Measurements from ENCODE around the gene GAN.

The GAN gene

GRCh38 chr16:81275064-81275532 lies 39.7 kb upstream of the GAN start:
- Histone ChIP-seq H3F3A (ENCODE audit: control insufficient read depth, insufficient read depth) (no peaks in the 10 kb centered on the region), H4K20me1 (ENCODE audit: control insufficient read depth, insufficient read depth, low read depth, low read length) (no peaks in the 10 kb centered on the region), H3K4me2 (ENCODE audit: low read length) (no peak overlapping the region), H3K9me3 (ENCODE audit: control insufficient read depth, insufficient read depth, low read length) (no peaks in the 10 kb centered on the region), H3K9me2 (replicated peaks; ENCODE audit: control insufficient read depth, low read length) (no peaks in the 10 kb centered on the region), H3K4me1 (ENCODE audit: control insufficient read depth, low read length) (no peaks in the 10 kb centered on the region), H3K79me2 (ENCODE audit: control insufficient read depth, low read length) (no peaks in the 10 kb centered on the region), H3K36me3 (ENCODE audit: control insufficient read depth, low read length) (no peaks in the 10 kb centered on the region), H3K27ac (ENCODE audit: low read depth, low read length) (no peak overlapping the region), H3K27me3 (ENCODE audit: control insufficient read depth, low read length) (no peaks in the 10 kb centered on the region), H3K4me3 (ENCODE audit: low read length) (no peak overlapping the region)
- TF ChIP-seq, protein P1, sequence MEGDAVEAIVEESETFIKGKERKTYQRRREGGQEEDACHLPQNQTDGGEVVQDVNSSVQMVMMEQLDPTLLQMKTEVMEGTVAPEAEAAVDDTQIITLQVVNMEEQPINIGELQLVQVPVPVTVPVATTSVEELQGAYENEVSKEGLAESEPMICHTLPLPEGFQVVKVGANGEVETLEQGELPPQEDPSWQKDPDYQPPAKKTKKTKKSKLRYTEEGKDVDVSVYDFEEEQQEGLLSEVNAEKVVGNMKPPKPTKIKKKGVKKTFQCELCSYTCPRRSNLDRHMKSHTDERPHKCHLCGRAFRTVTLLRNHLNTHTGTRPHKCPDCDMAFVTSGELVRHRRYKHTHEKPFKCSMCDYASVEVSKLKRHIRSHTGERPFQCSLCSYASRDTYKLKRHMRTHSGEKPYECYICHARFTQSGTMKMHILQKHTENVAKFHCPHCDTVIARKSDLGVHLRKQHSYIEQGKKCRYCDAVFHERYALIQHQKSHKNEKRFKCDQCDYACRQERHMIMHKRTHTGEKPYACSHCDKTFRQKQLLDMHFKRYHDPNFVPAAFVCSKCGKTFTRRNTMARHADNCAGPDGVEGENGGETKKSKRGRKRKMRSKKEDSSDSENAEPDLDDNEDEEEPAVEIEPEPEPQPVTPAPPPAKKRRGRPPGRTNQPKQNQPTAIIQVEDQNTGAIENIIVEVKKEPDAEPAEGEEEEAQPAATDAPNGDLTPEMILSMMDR (IDR thresholded peaks at IDR 0.05; ENCODE audit: low read depth, low read length, poor library complexity, severe bottlenecking) = no peak
- no peak for TF ChIP-seq EZH2phosphoT487 (IDR thresholded peaks at IDR 0.05; ENCODE audit: borderline replicate concordance, low read length)

DNA sequence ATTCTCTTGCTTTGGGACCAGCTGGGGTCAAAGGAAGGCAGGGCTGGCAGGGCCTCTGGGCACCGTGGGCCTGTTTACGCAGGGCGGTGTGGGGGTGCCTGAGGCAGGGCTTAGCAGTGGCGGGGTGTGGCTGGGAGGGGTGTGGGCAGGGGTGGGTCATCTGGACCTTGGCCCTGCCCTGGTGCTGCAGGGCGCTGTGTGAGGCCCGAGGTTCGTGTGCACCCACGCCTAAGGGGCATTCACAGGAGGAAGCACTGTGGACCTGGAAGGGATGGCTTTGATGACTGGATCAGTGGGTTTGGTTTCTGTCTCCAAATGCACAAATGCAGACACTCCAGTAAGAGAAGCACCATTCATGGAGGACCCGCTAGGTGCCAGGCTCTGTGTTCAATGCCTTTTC lies 39.0 kb upstream of the GAN start:
- Histone ChIP-seq H3K27me3 (ENCODE audit: control insufficient read depth, low read length) (no peaks in the 10 kb centered on the region), H3K4me1 (ENCODE audit: control insufficient read depth, low read length) (no peaks in the 10 kb centered on the region), H4K20me1 (ENCODE audit: control insufficient read depth, insufficient read depth, low read depth, low read length) (no peaks in the 10 kb centered on the region), H3K36me3 (ENCODE audit: control insufficient read depth, low read length) (no peaks in the 10 kb centered on the region), H3K9me3 (ENCODE audit: control insufficient read depth, insufficient read depth, low read length) (no peaks in the 10 kb centered on the region), H3K79me2 (ENCODE audit: control insufficient read depth, low read length) (no peaks in the 10 kb centered on the region), H3K4me3 (ENCODE audit: low read length) (no peak overlapping the region), H3K4me2 (ENCODE audit: low read length) (no peak overlapping the region), H3F3A (ENCODE audit: control insufficient read depth, insufficient read depth) (no peaks in the 10 kb centered on the region), H3K9me2 (replicated peaks; ENCODE audit: control insufficient read depth, low read length) (no peaks in the 10 kb centered on the region), H3K27ac (ENCODE audit: low read depth, low read length) (no peak overlapping the region)
- TF ChIP-seq EZH2phosphoT487 (IDR thresholded peaks at IDR 0.05; ENCODE audit: borderline replicate concordance, low read length) = no peak
- TF ChIP-seq, protein P1 (IDR thresholded peaks at IDR 0.05; ENCODE audit: low read depth, low read length, poor library complexity, severe bottlenecking) = no peak

GRCh38 chr16:81276323-81276722 lies 38.4 kb upstream of the GAN start:
- no peaks in the 10 kb centered on the region for H3K9me3 ChIP-seq (ENCODE audit: control insufficient read depth, insufficient read depth, low read length)
- no peak overlapping the region for H3K4me3 ChIP-seq (ENCODE audit: low read length)
- no peaks in the 10 kb centered on the region for H4K20me1 ChIP-seq (ENCODE audit: control insufficient read depth, insufficient read depth, low read depth, low read length)
- H3K4me2 ChIP-seq (ENCODE audit: low read length) = no peak overlapping the region
- H3K4me1 ChIP-seq (ENCODE audit: control insufficient read depth, low read length) = no peaks in the 10 kb centered on the region
- no peak overlapping the region for H3K27ac ChIP-seq (ENCODE audit: low read depth, low read length)
- TF ChIP-seq EZH2phosphoT487 (IDR thresholded peaks at IDR 0.05; ENCODE audit: borderline replicate concordance, low read length) = no peak
- TF ChIP-seq, protein P1 (IDR thresholded peaks at IDR 0.05; ENCODE audit: low read depth, low read length, poor library complexity, severe bottlenecking) = no peak
- H3K9me2 ChIP-seq (replicated peaks; ENCODE audit: control insufficient read depth, low read length) = no peaks in the 10 kb centered on the region
- H3K27me3 ChIP-seq (ENCODE audit: control insufficient read depth, low read length) = no peaks in the 10 kb centered on the region
- no peaks in the 10 kb centered on the region for H3F3A ChIP-seq (ENCODE audit: control insufficient read depth, insufficient read depth)
- H3K36me3 ChIP-seq (ENCODE audit: control insufficient read depth, low read length) = no peaks in the 10 kb centered on the region
- H3K79me2 ChIP-seq (ENCODE audit: control insufficient read depth, low read length) = no peaks in the 10 kb centered on the region
